ENCODE measurements around the gene SLC15A2. TPM values are rescaled to one million over a fixed set of nuclear protein-coding genes. Genes with fewer than 3 reads are reported as not detected.

SLC15A2 gene
- total and polyA plus RNA-seq, 2 experiments from 2014 or later, result 0.26 to 0.90 TPM

GRCh38 chr3:121895736-121896135 is 1.5 kb downstream of the SLC15A2 start:
- Histone ChIP-seq H3K27me3 (ENCODE audit: insufficient read depth) (no peaks in the 10 kb centered on the region), H3K36me3 (ENCODE audit: insufficient read depth) (no peaks in the 10 kb centered on the region), H3F3A (replicated peaks; ENCODE audit: low read depth) (peaks cover 2% of the 10 kb centered on the region; the same call in 1 of the 2 replicates), H2AFZ (no peak overlapping the region), H3K27ac (ENCODE audit: low read depth) (no peak overlapping the region), H3K4me1 (ENCODE audit: insufficient read depth) (peaks cover 36% of the 10 kb centered on the region), H4K20me1 (replicated peaks; ENCODE audit: insufficient read depth) (no peaks in the 10 kb centered on the region), H3K4me2 (no peak overlapping the region), H3K4me3 (no peak overlapping the region), H3K79me2 (replicated peaks; ENCODE audit: insufficient read depth) (no peaks in the 10 kb centered on the region), H3K9me2 (ENCODE audit: insufficient read depth) (no peaks in the 10 kb centered on the region)
- Mint-ChIP-seq H3K27ac (peak overlapping the region; percentile 45), H3K4me1 (peaks cover 52% of the 10 kb centered on the region), H3K9me3 (no peaks in the 10 kb centered on the region), H3K4me3 (no peak overlapping the region), H3K36me3 (ENCODE audit: low read depth) (peaks cover 14% of the 10 kb centered on the region), H3K27me3 (ENCODE audit: insufficient read depth, low read depth, poor library complexity) (peaks cover 9% of the 10 kb centered on the region)
- peak; percentile 11 for DNase-seq (ENCODE audit: low spot score)
- no peak for ATAC-seq
- TF ChIP-seq EZH2phosphoT487 (IDR thresholded peaks at IDR 0.05; ENCODE audit: unreplicated experiment) (no peak), CTCF (conservative IDR thresholded peaks at IDR 0.05; ENCODE audit: low read depth in 2 of 2) (no peak), NANOG (IDR thresholded peaks at IDR 0.05; ENCODE audit: borderline replicate concordance) (no peak), ZNF462 (CRISPR knock-in tag; IDR thresholded peaks at IDR 0.05) (no peak), CREB1 (CRISPR knock-in tag; IDR thresholded peaks at IDR 0.05; ENCODE audit: low read depth) (no peak), EZH2 (IDR thresholded peaks at IDR 0.05; ENCODE audit: low read depth, unreplicated experiment) (no peak), ETS1 (IDR thresholded peaks at IDR 0.05) (no peak), JUNB (IDR thresholded peaks at IDR 0.05; ENCODE audit: unreplicated experiment) (no peak), ZNF331 (CRISPR knock-in tag; IDR thresholded peaks at IDR 0.05; ENCODE audit: low read depth) (no peak)

Data from GM23338 (cell line).